HepG2 (cell line): ENCODE data around the gene DRAP1.

ENCODE experiments used
- CTCF ChIP-seq: sonication (generic); formaldehyde crosslinking; IDR thresholded peaks from 2 replicates; pipeline ENCODE4 v1.5.0; 2020; ENCODE audit warnings: mild to moderate bottlenecking, missing genetic modification reagents, moderate library complexity
- EZH2 ChIP-seq: conservative IDR thresholded peaks from 2 replicates; pipeline ENCODE4 v1.6.1; 2012; ENCODE audit warnings: mild to moderate bottlenecking, low read depth, low read length, moderate library complexity
- HCFC1 ChIP-seq: fragments of 150-350 bp; IDR thresholded peaks from 2 replicates; pipeline ENCODE4 v1.6.1; 2014; ENCODE audit warnings: low read depth, low read length
- HMGA1 ChIP-seq: sonication (generic); formaldehyde crosslinking; conservative IDR thresholded peaks from 2 replicates; pipeline ENCODE4 v1.4.0; 2020; ENCODE audit warnings: missing genetic modification reagents
- IKZF5 ChIP-seq: IDR thresholded peaks from 2 replicates; pipeline ENCODE4 v1.6.1; 2018; ENCODE audit warnings: missing genetic modification reagents, mild to moderate bottlenecking, missing compliant biosample characterization
- MXI1 ChIP-seq: IDR thresholded peaks from 3 replicates; pipeline ENCODE4 v1.6.1; 2012; ENCODE audit warnings: low read depth, low read length, inconsistent platforms, borderline replicate concordance
- POLR2A ChIP-seq, 2 experiments: IDR thresholded peaks; 2 replicates each; pipeline ENCODE4 v1.6.1; 2011; ENCODE audit warnings: low read depth in 2 of 2, low read length in 2 of 2, mild to moderate bottlenecking in 1 of 2, moderate library complexity in 1 of 2; ENCODE audit not compliant: insufficient read depth in 1 of 2
- POLR2AphosphoS5 ChIP-seq: IDR thresholded peaks from 2 replicates; pipeline ENCODE4 v1.6.1; 2012; ENCODE audit warnings: low read depth, low read length
- ZBTB3 ChIP-seq: sonication (generic); formaldehyde crosslinking; IDR thresholded peaks from 2 replicates; pipeline ENCODE4 v1.4.0; 2020; ENCODE audit warnings: low read depth, mild to moderate bottlenecking, moderate library complexity, missing genetic modification reagents, borderline replicate concordance
- ZFP37 ChIP-seq: sonication (generic); formaldehyde crosslinking; IDR thresholded peaks from 2 replicates; pipeline ENCODE4 v1.4.0; 2020; ENCODE audit warnings: missing genetic modification reagents, borderline replicate concordance
- ZNF326 ChIP-seq: sonication (generic); formaldehyde crosslinking; IDR thresholded peaks from 2 replicates; pipeline ENCODE4 v1.4.0; 2020; ENCODE audit warnings: missing genetic modification reagents, borderline replicate concordance

- TF ChIP-seq CTCF (CRISPR knock-in tag): no peak
- no peak for TF ChIP-seq MXI1
- no peak for TF ChIP-seq ZFP37
- TF ChIP-seq HCFC1: no peak
- no peak for TF ChIP-seq HMGA1 (CRISPR knock-in tag)
- no peak for TF ChIP-seq IKZF5 (CRISPR knock-in tag)
- no peak for TF ChIP-seq EZH2
- no peak for TF ChIP-seq POLR2AphosphoS5
- TF ChIP-seq POLR2A (IDR thresholded peaks at IDR 0.05; ENCODE audit: insufficient read depth in 1 of 2, low read depth in 2 of 2, low read length in 2 of 2): no peak
- TF ChIP-seq ZBTB3 (CRISPR knock-in tag): no peak
- no peak for TF ChIP-seq ZNF326 (CRISPR knock-in tag)
Measured at GRCh38 chr11:65958774-65959420, 39.7 kb downstream of the DRAP1 start.
